Neural progenitor cell (in vitro differentiated cells): ENCODE data around the gene SEMA7A. TPM values are rescaled to one million over a fixed set of nuclear protein-coding genes. Genes with fewer than 3 reads are reported as not detected.

ENCODE experiments used
- DNase-seq: peaks from one replicate; pipeline ENCODE4 v3.0.0-alpha.2; 2016; ENCODE audit warnings: low spot score
- H2AFZ ChIP-seq: fragments of 200-600 bp; sonication (generic); replicated peaks from 2 replicates; pipeline ENCODE4 v1.6.1; 2016; ENCODE audit warnings: antibody characterized with exemption
- H3F3A ChIP-seq: fragments of 200-600 bp; sonication (generic); 2 replicates; pipeline ENCODE4 v1.6.1; 2016; ENCODE audit warnings: antibody characterized with exemption, low read depth
- H3K27ac ChIP-seq: fragments of 200-600 bp; sonication (generic); 2 replicates; pipeline ENCODE4 v1.5.1; 2016; ENCODE audit warnings: mild to moderate bottlenecking
- H3K27me3 ChIP-seq: fragments of 200-600 bp; sonication (generic); 2 replicates; pipeline ENCODE4 v1.6.1; 2016; ENCODE audit warnings: mild to moderate bottlenecking, moderate library complexity
- H3K36me3 ChIP-seq: fragments of 200-600 bp; sonication (generic); 2 replicates; pipeline ENCODE4 v1.5.1; 2016
- H3K4me1 ChIP-seq: fragments of 200-600 bp; sonication (generic); 2 replicates; pipeline ENCODE4 v1.6.1; 2016; ENCODE audit warnings: mixed run types
- H3K4me2 ChIP-seq: fragments of 200-600 bp; sonication (generic); 2 replicates; pipeline ENCODE4 v1.6.1; 2016
- H3K4me3 ChIP-seq: fragments of 200-600 bp; sonication (generic); 2 replicates; pipeline ENCODE4 v1.5.1; 2016
- H3K79me2 ChIP-seq: fragments of 200-600 bp; sonication (generic); 2 replicates; pipeline ENCODE4 v1.6.1; 2016; ENCODE audit warnings: low read depth
- H3K9ac ChIP-seq: fragments of 200-600 bp; sonication (generic); 2 replicates; pipeline ENCODE4 v1.6.1; 2016
- H3K9me3 ChIP-seq: fragments of 200-600 bp; sonication (generic); 2 replicates; pipeline ENCODE4 v1.5.1; 2016; ENCODE audit warnings: low read depth
- H4K20me1 ChIP-seq: fragments of 200-600 bp; sonication (generic); 2 replicates; pipeline ENCODE4 v1.6.1; 2016; ENCODE audit warnings: low read depth
- H3K27ac Mint-ChIP-seq: 3 replicates; pipeline ENCODE4 v1.8.0; 2021; ENCODE audit warnings: mixed read lengths
- H3K27me3 Mint-ChIP-seq: 2 replicates; pipeline ENCODE4 v1.8.0; 2022; ENCODE audit warnings: low read depth, mild to moderate bottlenecking, inconsistent platforms, moderate library complexity, mixed read lengths; ENCODE audit not compliant: insufficient read depth
- H3K36me3 Mint-ChIP-seq: 3 replicates; pipeline ENCODE4 v1.8.0; 2021; ENCODE audit warnings: mixed read lengths
- H3K4me1 Mint-ChIP-seq: 3 replicates; pipeline ENCODE4 v1.8.0; 2021; ENCODE audit warnings: mixed read lengths
- H3K4me3 Mint-ChIP-seq: 3 replicates; pipeline ENCODE4 v1.8.0; 2021; ENCODE audit warnings: mild to moderate bottlenecking, moderate library complexity, mixed read lengths
- H3K9me3 Mint-ChIP-seq: 3 replicates; pipeline ENCODE4 v1.8.0; 2020; ENCODE audit warnings: mixed read lengths
- CTCF ChIP-seq: fragments of 200-600 bp; sonication (generic); IDR thresholded peaks from 2 replicates; pipeline ENCODE4 v1.5.1; 2017; ENCODE audit warnings: antibody characterized with exemption, mild to moderate bottlenecking
- EZH2 ChIP-seq: fragments of 200-600 bp; sonication (generic); IDR thresholded peaks from 2 replicates; pipeline ENCODE4 v1.6.1; 2017; ENCODE audit warnings: antibody characterized with exemption, mild to moderate bottlenecking, moderate library complexity
- EZH2phosphoT487 ChIP-seq: fragments of 200-600 bp; sonication (generic); IDR thresholded peaks from 2 replicates; pipeline ENCODE4 v1.6.1; 2017; ENCODE audit warnings: antibody characterized with exemption
- total RNA-seq: library from RNA; depleted of rRNA; stranded (reverse); fragments of >200 nt; gene quantifications from 2 replicates; pipeline ENCODE4 v1.2.3, GENCODE V29; 2015; ENCODE audit warnings: low replicate concordance

Gene SEMA7A
- total RNA-seq, 1 donor from 2014 or later, result 3.5 TPM

DNA sequence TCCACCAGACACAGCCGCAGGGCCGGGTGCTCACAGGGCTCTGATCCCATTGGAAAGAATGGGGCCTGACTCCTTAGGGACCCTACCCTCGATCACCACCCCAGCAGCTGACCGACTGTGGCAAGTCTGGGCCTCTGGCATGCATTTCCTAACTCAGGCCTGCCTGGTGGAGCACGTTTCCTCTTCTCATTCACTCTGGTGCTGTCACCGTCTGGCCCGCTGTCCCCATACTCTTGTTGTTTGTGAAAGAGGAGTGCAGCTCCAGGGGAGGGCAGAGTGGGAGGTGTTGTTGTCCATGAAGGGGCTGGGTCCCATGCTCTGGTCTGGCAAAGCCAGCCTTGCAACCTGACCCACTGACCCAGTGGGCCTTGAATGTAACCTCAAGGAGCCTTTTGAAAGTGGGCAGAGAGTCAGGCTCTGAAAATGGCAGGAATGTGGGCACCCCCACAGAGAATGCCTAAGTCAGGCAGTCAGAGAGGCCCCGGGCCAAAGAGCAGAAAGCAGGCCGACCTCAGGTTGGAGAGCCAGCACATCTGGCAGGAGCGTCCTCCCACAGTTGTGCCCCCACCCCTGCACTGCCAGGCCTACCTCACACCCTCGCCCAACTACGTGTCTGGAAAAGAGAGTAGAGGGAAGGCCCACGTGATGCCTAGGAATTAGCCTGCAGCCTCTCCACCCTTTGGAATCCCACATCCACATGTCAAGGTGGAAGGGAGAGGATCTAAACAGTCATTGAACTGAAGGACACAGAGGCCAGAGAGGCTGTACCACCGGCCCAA lies 10.9 kb downstream of the SEMA7A start:
- Histone ChIP-seq H3K27me3 (no peaks in the 10 kb centered on the region), H3F3A (no peaks in the 10 kb centered on the region), H3K9ac (no peak overlapping the region), H3K79me2 (no peaks in the 10 kb centered on the region), H4K20me1 (peaks cover 19% of the 10 kb centered on the region), H3K4me3 (no peak overlapping the region), H3K36me3 (no peaks in the 10 kb centered on the region), H3K9me3 (no peaks in the 10 kb centered on the region), H2AFZ (no peak overlapping the region), H3K27ac (no peak overlapping the region), H3K4me2 (peak overlapping the region; percentile 40), H3K4me1 (peaks cover 27% of the 10 kb centered on the region)
- peak; percentile 55 for DNase-seq
- H3K27me3 Mint-ChIP-seq, result peaks cover 5% of the 10 kb centered on the region
- peak overlapping the region; percentile 74 for H3K27ac Mint-ChIP-seq
- H3K4me3 Mint-ChIP-seq, result no peak overlapping the region
- H3K9me3 Mint-ChIP-seq, result no peaks in the 10 kb centered on the region
- peaks cover 2% of the 10 kb centered on the region for H3K36me3 Mint-ChIP-seq
- TF ChIP-seq EZH2phosphoT487 (no peak), EZH2 (no peak), CTCF (no peak)
- H3K4me1 Mint-ChIP-seq, result peaks cover 57% of the 10 kb centered on the region

GRCh38 chr15:74422265-74422651 lies 11.5 kb downstream of the SEMA7A start:
- no peak overlapping the region for H2AFZ ChIP-seq
- H3K4me1 ChIP-seq, result peaks cover 27% of the 10 kb centered on the region
- H3K9me3 ChIP-seq, result no peaks in the 10 kb centered on the region
- H3K4me3 ChIP-seq, result no peak overlapping the region
- Mint-ChIP-seq H3K4me3 (no peak overlapping the region), H3K4me1 (peaks cover 61% of the 10 kb centered on the region), H3K36me3 (no peaks in the 10 kb centered on the region), H3K9me3 (no peaks in the 10 kb centered on the region), H3K27me3 (peaks cover 5% of the 10 kb centered on the region), H3K27ac (no peak overlapping the region)
- peak overlapping the region; percentile 40 for H3K4me2 ChIP-seq
- no peaks in the 10 kb centered on the region for H3K79me2 ChIP-seq
- no peaks in the 10 kb centered on the region for H3K27me3 ChIP-seq
- no peak for TF ChIP-seq CTCF
- no peaks in the 10 kb centered on the region for H3F3A ChIP-seq
- H3K36me3 ChIP-seq, result no peaks in the 10 kb centered on the region
- H4K20me1 ChIP-seq, result peaks cover 16% of the 10 kb centered on the region
- no peak for DNase-seq
- H3K9ac ChIP-seq, result no peak overlapping the region
- no peak overlapping the region for H3K27ac ChIP-seq

DNA sequence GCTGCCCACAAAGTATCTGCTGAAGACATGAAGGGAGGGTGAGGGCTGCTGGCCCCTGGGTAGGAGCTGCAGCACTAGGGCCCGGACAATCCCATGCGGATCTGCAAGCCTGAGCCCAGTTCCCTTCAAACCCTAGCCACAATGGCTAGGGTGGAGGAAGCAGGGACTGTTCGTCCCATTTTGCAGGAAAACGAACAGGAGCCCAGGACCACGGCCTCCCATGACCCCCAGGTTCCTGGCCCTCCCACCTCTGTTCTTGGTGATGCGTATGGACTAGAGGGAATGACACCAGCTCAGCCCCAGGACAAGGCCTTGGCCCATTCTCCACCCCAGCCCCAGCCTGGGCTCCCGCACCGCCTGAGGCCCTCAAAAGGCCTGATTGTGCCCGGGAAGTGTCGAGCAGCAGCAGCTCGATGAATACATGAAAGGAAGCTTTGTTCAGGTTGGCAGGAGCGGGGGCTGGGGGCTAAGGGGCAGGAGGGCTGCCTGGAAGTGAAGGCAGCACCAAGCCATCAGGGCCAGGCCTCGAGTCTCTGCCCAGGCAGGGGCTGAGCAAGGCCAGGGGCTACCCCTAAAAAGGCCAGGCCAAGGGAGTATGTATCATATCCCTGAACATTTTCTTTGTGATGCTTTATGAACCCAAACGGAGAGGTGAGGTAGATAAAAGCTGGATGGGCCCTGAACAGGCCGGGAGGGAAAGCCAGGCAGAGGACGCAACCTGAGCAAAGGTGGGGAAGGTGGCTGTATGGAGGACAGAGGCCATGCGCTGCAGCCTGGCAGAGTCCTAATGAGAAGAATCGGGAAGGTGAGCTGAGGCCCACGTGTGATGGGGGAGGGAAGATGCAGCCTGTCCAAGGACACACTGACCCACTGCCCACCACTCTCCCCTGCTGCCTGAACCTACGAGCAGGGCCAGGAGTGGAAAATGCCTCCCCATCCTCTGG lies 12.2 kb downstream of the SEMA7A start:
- Histone ChIP-seq H3F3A (no peaks in the 10 kb centered on the region), H2AFZ (no peak overlapping the region), H3K4me2 (peak overlapping the region; percentile 38), H3K36me3 (no peaks in the 10 kb centered on the region), H3K79me2 (no peaks in the 10 kb centered on the region), H3K9ac (peak overlapping the region; percentile 13), H3K9me3 (no peaks in the 10 kb centered on the region), H3K27me3 (no peaks in the 10 kb centered on the region), H3K4me3 (no peak overlapping the region), H3K4me1 (peaks cover 27% of the 10 kb centered on the region), H3K27ac (no peak overlapping the region), H4K20me1 (peaks cover 16% of the 10 kb centered on the region)
- Mint-ChIP-seq H3K27ac (peak overlapping the region; percentile 57), H3K4me3 (no peak overlapping the region), H3K27me3 (peaks cover 5% of the 10 kb centered on the region), H3K4me1 (peaks cover 61% of the 10 kb centered on the region), H3K36me3 (peaks cover under 1% of the 10 kb centered on the region), H3K9me3 (no peaks in the 10 kb centered on the region)
- TF ChIP-seq EZH2phosphoT487 (no peak), EZH2 (no peak), CTCF (no peak)
- no peak for DNase-seq
